ENCODE data around the gene KIRREL1.

Gene KIRREL1

DNA sequence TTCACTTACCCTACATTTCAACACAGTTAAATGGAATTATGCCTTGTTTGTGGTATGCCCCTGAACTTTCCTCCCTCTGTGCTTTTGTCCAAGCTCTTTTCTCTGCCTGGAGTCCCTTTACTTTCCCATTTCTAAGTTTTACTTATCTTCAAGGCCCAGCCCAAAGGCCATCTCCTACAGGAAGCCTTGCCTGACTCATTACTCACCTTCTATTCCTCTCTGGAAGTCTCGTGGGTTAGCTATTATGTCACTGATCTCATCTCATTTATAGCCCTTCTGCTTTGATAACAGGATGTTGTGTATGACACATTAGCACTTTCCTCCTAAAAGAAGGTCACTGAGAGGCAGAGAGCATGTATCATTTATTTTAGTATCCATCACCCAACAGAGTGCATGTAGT, 108.5 kb downstream of the KIRREL1 start:
- TF ChIP-seq, protein P1, sequence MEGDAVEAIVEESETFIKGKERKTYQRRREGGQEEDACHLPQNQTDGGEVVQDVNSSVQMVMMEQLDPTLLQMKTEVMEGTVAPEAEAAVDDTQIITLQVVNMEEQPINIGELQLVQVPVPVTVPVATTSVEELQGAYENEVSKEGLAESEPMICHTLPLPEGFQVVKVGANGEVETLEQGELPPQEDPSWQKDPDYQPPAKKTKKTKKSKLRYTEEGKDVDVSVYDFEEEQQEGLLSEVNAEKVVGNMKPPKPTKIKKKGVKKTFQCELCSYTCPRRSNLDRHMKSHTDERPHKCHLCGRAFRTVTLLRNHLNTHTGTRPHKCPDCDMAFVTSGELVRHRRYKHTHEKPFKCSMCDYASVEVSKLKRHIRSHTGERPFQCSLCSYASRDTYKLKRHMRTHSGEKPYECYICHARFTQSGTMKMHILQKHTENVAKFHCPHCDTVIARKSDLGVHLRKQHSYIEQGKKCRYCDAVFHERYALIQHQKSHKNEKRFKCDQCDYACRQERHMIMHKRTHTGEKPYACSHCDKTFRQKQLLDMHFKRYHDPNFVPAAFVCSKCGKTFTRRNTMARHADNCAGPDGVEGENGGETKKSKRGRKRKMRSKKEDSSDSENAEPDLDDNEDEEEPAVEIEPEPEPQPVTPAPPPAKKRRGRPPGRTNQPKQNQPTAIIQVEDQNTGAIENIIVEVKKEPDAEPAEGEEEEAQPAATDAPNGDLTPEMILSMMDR (IDR thresholded peaks at IDR 0.05): no peak
- Histone ChIP-seq H3K9me3 (no peaks in the 10 kb centered on the region), H3K27me3 (peaks cover 0 to 3% of the 10 kb centered on the region in 2 donors), H3K4me3 (no peak overlapping the region), H3K4me1 (peaks cover 0 to 5% (median 2%) of the 10 kb centered on the region in 4 donors), H3K27ac (no peak overlapping the region), H3K36me3 (no peaks in the 10 kb centered on the region)
- intact Hi-C loops (cut with DNase I; ENCODE audit: low total_unique reads): no loop called here
- no peak for DNase-seq

DNA sequence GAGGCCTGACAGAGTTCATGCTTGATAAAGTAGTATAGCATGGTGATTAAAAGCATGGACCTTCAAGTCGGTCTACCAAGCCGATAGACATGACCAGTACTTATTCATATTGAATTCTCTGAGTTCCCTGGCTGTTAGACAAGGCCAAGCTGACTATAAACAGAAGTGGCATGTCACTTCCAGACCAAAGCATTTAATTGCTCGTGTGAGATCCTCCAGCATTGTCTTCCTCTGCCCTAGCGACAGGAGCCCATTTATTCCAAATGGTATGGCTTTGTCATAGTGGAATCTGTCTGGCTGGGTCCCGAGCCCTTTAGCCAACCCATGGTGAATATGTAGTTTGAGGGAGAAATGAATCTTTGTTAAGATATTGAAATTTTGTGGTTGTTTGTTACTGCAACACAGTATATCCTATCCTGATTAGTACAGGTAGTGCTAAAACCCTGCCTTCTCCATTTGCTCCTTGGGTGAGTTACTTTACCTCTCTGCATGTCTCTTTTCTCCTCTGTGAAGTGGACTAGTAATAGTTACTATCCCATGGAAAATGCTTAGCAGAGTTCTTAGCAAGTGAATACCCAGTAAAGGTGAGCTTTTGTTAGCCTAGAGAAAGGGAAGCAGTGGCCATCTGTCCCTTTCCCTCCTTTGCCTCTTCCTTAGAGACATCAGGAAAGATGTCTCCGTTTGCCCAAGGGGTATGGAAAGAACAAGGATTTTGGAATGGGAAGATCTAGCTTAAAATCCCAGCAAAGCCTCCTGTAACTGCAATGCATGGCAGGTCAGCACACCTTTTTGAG, 109.6 kb downstream of the KIRREL1 start:
- Histone ChIP-seq H3K27ac (no peak overlapping the region), H3K36me3 (no peaks in the 10 kb centered on the region), H3K9me3 (no peaks in the 10 kb centered on the region), H3K4me3 (no peak overlapping the region), H3K27me3 (peaks cover 0 to 3% of the 10 kb centered on the region in 2 donors), H3K4me1 (peaks cover 0 to 5% (median 2%) of the 10 kb centered on the region in 4 donors)
- TF ChIP-seq, protein P1 (IDR thresholded peaks at IDR 0.05): no peak
- DNase-seq: no peak
- intact Hi-C loops (cut with DNase I; ENCODE audit: low total_unique reads): no loop called here

DNA sequence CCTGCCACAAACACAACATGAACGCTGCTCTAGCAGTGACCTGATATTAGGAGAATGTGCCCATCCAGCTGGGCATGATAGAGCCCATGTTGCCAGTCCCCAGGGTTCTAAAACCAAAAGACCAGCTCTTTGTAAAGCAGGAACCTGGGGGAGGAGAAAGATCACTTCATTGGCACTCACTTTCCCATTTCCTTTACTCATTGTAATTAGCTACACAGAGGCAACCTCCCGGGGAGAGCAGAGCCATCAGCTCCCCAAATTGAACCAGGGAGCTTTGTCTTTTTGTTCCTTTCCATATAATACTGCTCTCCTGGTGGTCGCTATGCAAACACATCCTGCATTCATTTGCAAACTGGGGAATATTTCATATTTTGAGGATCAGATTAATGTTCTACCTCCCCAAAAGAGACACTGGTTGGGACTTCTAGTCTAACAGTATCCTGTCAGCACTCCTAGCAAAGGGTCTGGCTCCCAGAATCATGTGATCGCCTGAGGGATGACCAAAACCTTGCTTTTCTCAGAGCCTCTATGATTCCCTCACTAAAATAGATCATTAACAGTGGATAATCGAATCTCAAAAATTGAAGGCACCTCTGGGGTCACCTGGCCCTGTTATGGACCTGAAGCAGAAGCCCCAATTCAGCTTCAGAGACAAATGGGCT, 110.5 kb downstream of the KIRREL1 start:
- intact Hi-C loops (cut with DNase I; ENCODE audit: low total_unique reads): no loop called here
- TF ChIP-seq, protein P1 (IDR thresholded peaks at IDR 0.05): no peak
- H3K4me1 ChIP-seq: peaks cover 0 to 5% (median 0%) of the 10 kb centered on the region in 4 donors
- H3K27ac ChIP-seq: no peak overlapping the region
- H3K27me3 ChIP-seq: peaks cover 0 to 3% of the 10 kb centered on the region in 2 donors
- no peaks in the 10 kb centered on the region for H3K36me3 ChIP-seq
- no peaks in the 10 kb centered on the region for H3K9me3 ChIP-seq
- peak in 1 of 2 donors; percentile 1 for DNase-seq
- no peak overlapping the region for H3K4me3 ChIP-seq

DNA sequence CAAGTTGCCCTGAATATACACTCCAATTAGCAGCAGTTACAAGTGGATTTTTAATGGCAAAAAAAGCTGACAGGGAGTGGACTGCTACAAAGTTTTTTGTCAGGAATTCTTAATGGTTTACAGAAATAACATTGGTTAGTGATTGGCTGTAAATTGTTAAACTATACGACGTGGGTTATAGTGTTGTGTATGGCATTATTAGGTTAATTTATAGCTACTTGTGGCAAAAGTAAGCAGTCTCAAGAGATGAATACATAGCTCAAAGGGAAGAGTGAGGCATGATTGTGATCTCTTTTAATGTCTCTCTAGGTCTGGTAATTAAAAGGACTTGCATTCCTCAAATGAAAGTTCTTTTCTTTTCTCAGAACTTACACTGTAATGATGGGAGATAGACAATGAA, 111.4 kb downstream of the KIRREL1 start:
- H3K36me3 ChIP-seq: no peaks in the 10 kb centered on the region
- no peaks in the 10 kb centered on the region for H3K9me3 ChIP-seq
- H3K4me3 ChIP-seq: no peak overlapping the region
- no peak for DNase-seq
- intact Hi-C loops (cut with DNase I; ENCODE audit: low total_unique reads): no loop called here
- TF ChIP-seq, protein P1 (IDR thresholded peaks at IDR 0.05): no peak
- peaks cover 0 to 5% (median 0%) of the 10 kb centered on the region in 4 donors for H3K4me1 ChIP-seq
- peaks cover 0 to 3% of the 10 kb centered on the region in 2 donors for H3K27me3 ChIP-seq
- H3K27ac ChIP-seq: no peak overlapping the region

DNA sequence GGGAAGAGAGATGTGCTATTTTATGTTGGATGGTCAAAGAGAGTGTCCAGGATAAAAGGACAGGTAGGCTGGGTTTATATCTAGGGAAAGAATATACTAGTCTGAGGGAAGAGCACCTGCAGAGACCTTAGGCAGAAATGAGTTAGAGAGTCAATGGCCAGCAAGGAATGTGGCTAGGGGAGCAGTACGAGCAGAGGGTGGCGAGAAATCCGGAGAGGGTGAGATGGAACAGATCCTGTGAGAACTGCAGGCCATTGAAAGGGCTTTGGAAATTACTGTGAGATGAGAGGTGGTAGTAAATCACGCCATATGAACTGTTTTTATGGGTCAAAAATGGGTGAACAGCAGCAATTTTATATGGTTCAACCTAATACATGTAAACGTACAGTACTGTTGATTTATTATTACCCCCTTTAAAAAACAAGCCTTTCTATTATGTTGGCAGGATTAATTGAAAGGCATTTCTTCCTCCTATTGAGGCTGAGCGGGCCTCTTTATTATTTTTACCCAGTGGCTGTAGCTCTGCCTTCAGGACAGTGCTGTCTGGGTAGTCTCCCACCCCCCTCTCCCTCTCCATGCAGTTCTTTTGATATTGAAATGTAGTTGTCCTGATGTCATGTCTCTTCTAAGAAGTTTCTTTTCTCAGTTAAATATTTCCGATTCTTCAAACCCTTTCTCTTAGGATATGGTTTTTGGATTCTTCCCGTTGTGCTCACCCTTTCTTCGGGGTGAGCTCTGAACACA, 112.1 kb downstream of the KIRREL1 start:
- intact Hi-C loops (cut with DNase I; ENCODE audit: low total_unique reads): no loop called here
- no peak overlapping the region for H3K27ac ChIP-seq
- no peaks in the 10 kb centered on the region for H3K9me3 ChIP-seq
- no peaks in the 10 kb centered on the region for H3K36me3 ChIP-seq
- no peak overlapping the region for H3K4me3 ChIP-seq
- H3K27me3 ChIP-seq: peaks cover 0 to 3% of the 10 kb centered on the region in 2 donors
- TF ChIP-seq, protein P1 (IDR thresholded peaks at IDR 0.05): no peak
- DNase-seq: no peak
- peaks cover 0 to 2% (median 0%) of the 10 kb centered on the region in 4 donors for H3K4me1 ChIP-seq
